ENCODE data around the gene LTBP1. TPM values are rescaled to one million over a fixed set of nuclear protein-coding genes. Genes with fewer than 3 reads are reported as not detected.

The LTBP1 gene
- total RNA-seq, 6 experiments from 2014 or later, result 260 to 409 (median 335) TPM

GRCh38 chr2:33321236-33321771, 374.6 kb downstream of the LTBP1 start:
- Mint-ChIP-seq H3K9me3 (no peaks in the 10 kb centered on the region), H3K27me3 (ENCODE audit: insufficient read depth) (peaks cover 4% of the 10 kb centered on the region), H3K4me3 (peak overlapping the region; percentile 79), H3K4me1 (ENCODE audit: low read depth) (peaks cover 51% of the 10 kb centered on the region), H3K36me3 (ENCODE audit: low read depth) (peaks cover 28% of the 10 kb centered on the region), H3K27ac (peak overlapping the region; percentile 88)
- no peak for TF ChIP-seq CTCF (IDR thresholded peaks at IDR 0.05)
- DNase-seq, result peak; percentile 76

- TF ChIP-seq CTCF (IDR thresholded peaks at IDR 0.05), result no peak
- H3K4me1 Mint-ChIP-seq (ENCODE audit: low read depth), result peaks cover 47% of the 10 kb centered on the region
- H3K4me3 Mint-ChIP-seq, result peak overlapping the region; percentile 79
- peak overlapping the region; percentile 88 for H3K27ac Mint-ChIP-seq
- peak; percentile 27 for DNase-seq
- peaks cover 4% of the 10 kb centered on the region for H3K27me3 Mint-ChIP-seq (ENCODE audit: insufficient read depth)
- peaks cover 27% of the 10 kb centered on the region for H3K36me3 Mint-ChIP-seq (ENCODE audit: low read depth)
- H3K9me3 Mint-ChIP-seq, result no peaks in the 10 kb centered on the region
Measured at GRCh38 chr2:33321876-33322483, 375.2 kb downstream of the LTBP1 start.

GRCh38 chr2:33322612-33323011, 375.9 kb downstream of the LTBP1 start:
- Mint-ChIP-seq H3K36me3 (ENCODE audit: low read depth) (peaks cover 33% of the 10 kb centered on the region), H3K27ac (peak overlapping the region; percentile 63), H3K4me3 (peak overlapping the region; percentile 23), H3K27me3 (ENCODE audit: insufficient read depth) (peaks cover 4% of the 10 kb centered on the region), H3K4me1 (ENCODE audit: low read depth) (peaks cover 40% of the 10 kb centered on the region), H3K9me3 (no peaks in the 10 kb centered on the region)
- no peak for DNase-seq
- TF ChIP-seq CTCF (IDR thresholded peaks at IDR 0.05), result no peak

- no peak overlapping the region for H3K4me3 Mint-ChIP-seq
- no peak for DNase-seq
- H3K27ac Mint-ChIP-seq, result no peak overlapping the region
- no peaks in the 10 kb centered on the region for H3K9me3 Mint-ChIP-seq
- TF ChIP-seq CTCF (IDR thresholded peaks at IDR 0.05), result no peak
- peaks cover 39% of the 10 kb centered on the region for H3K4me1 Mint-ChIP-seq (ENCODE audit: low read depth)
- H3K27me3 Mint-ChIP-seq (ENCODE audit: insufficient read depth), result peaks cover 4% of the 10 kb centered on the region
- peaks cover 36% of the 10 kb centered on the region for H3K36me3 Mint-ChIP-seq (ENCODE audit: low read depth)
Measured at GRCh38 chr2:33323957-33324356, 377.2 kb downstream of the LTBP1 start.

GRCh38 chr2:33326100-33326499, 379.3 kb downstream of the LTBP1 start:
- DNase-seq, result no peak
- no peaks in the 10 kb centered on the region; the same call in 1 of the 2 replicates for H3K27me3 Mint-ChIP-seq (ENCODE audit: insufficient read depth)
- H3K36me3 Mint-ChIP-seq (ENCODE audit: low read depth), result peaks cover 22% of the 10 kb centered on the region
- no peak overlapping the region for H3K27ac Mint-ChIP-seq
- no peaks in the 10 kb centered on the region for H3K9me3 Mint-ChIP-seq
- H3K4me1 Mint-ChIP-seq (ENCODE audit: low read depth), result peaks cover 20% of the 10 kb centered on the region
- TF ChIP-seq CTCF (IDR thresholded peaks at IDR 0.05), result no peak
- H3K4me3 Mint-ChIP-seq, result no peak overlapping the region

Data from HFFc6 (cell line).